WTC11 (cell line): ENCODE measurements around the gene MEPCE.

Experiments
- RELA ChIP-seq: sonication (generic); formaldehyde crosslinking; IDR thresholded peaks from 2 replicates; pipeline ENCODE4 v1.8.1; 2022; ENCODE audit warnings: missing genetic modification reagents, mild to moderate bottlenecking, borderline replicate concordance
- TF ChIP-seq, protein P1 (sequence below): fragments of 200-600 bp; IDR thresholded peaks from 2 replicates; pipeline ENCODE4 v1.8.0; 2022; ENCODE audit warnings: antibody characterized with exemption
- TF ChIP-seq, protein P2 (sequence below): sonication (generic); formaldehyde crosslinking; IDR thresholded peaks from 2 replicates; pipeline ENCODE4 v1.8.0; 2022; ENCODE audit warnings: mild to moderate bottlenecking, missing genetic modification reagents

DNA sequence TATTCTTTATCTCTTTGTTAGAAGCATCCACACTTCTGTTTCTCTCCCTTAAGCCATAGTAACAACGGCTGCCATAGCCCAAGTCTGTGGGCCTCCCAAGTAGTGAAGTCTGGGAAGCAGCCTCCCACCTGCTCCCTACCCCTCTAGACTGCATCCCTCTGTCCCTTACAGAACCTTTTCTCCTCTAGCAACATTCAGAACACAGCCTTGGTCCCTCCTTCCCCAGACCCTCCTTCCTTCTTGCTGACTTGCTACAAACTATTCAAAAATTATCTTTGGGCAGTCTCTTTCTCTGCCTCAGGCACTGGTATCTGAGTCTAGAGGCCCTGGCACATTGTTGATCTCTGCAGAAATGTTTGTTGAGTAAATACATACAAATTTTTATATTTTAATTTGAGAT, 51.8 kb downstream of the MEPCE start:
- TF ChIP-seq, protein P1, sequence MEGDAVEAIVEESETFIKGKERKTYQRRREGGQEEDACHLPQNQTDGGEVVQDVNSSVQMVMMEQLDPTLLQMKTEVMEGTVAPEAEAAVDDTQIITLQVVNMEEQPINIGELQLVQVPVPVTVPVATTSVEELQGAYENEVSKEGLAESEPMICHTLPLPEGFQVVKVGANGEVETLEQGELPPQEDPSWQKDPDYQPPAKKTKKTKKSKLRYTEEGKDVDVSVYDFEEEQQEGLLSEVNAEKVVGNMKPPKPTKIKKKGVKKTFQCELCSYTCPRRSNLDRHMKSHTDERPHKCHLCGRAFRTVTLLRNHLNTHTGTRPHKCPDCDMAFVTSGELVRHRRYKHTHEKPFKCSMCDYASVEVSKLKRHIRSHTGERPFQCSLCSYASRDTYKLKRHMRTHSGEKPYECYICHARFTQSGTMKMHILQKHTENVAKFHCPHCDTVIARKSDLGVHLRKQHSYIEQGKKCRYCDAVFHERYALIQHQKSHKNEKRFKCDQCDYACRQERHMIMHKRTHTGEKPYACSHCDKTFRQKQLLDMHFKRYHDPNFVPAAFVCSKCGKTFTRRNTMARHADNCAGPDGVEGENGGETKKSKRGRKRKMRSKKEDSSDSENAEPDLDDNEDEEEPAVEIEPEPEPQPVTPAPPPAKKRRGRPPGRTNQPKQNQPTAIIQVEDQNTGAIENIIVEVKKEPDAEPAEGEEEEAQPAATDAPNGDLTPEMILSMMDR, result no peak
- no peak for TF ChIP-seq RELA (CRISPR knock-in tag)
- TF ChIP-seq, protein P2, sequence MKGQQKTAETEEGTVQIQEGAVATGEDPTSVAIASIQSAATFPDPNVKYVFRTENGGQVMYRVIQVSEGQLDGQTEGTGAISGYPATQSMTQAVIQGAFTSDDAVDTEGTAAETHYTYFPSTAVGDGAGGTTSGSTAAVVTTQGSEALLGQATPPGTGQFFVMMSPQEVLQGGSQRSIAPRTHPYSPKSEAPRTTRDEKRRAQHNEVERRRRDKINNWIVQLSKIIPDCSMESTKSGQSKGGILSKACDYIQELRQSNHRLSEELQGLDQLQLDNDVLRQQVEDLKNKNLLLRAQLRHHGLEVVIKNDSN, result no peak
